Measurements from ENCODE around the gene ALG9.
A peak's percentile ranks its signal among the peaks of the same experiment; 100 is the strongest.

ALG9 gene

GRCh38 chr11:111765984-111766833 is 105.2 kb downstream of the ALG9 start, which contains the start of gene PPP2R1B:
PPP2R1B (minus strand) TSS chr11:111766389; CDS start chr11:111766361, 28 bp downstream.
- peak; percentile 59 for DNase-seq (ENCODE audit: low spot score)

GRCh38 chr11:111765320-111765983 is 105.9 kb downstream of the ALG9 start:
- peak; percentile 10 for DNase-seq (ENCODE audit: low spot score)

- DNase-seq (ENCODE audit: low spot score): no peak
Observed at GRCh38 chr11:111764621-111765020, 106.8 kb downstream of the ALG9 start.

- DNase-seq (ENCODE audit: low spot score): no peak
Observed at GRCh38 chr11:111762981-111763643, 108.3 kb downstream of the ALG9 start.

GRCh38 chr11:111762526-111762925 is 108.9 kb downstream of the ALG9 start:
- DNase-seq (ENCODE audit: low spot score): no peak

GRCh38 chr11:111761036-111761435 is 110.3 kb downstream of the ALG9 start:
- DNase-seq (ENCODE audit: low spot score): no peak

GRCh38 chr11:111759778-111760407 is 111.5 kb downstream of the ALG9 start:
- DNase-seq (ENCODE audit: low spot score): peak; percentile 20

GRCh38 chr11:111759376-111759775 is 112.0 kb downstream of the ALG9 start:
- no peak for DNase-seq (ENCODE audit: low spot score)

- DNase-seq (ENCODE audit: low spot score): no peak
Observed at GRCh38 chr11:111756097-111756496, 115.3 kb downstream of the ALG9 start.

GRCh38 chr11:111749646-111750045 is 121.7 kb downstream of the ALG9 start:
- no peak for DNase-seq (ENCODE audit: low spot score)

- no peak for DNase-seq (ENCODE audit: low spot score)
Observed at GRCh38 chr11:111748035-111748804, 123.2 kb downstream of the ALG9 start.

- no peak for DNase-seq (ENCODE audit: low spot score)
Observed at GRCh38 chr11:111745719-111746504, 125.5 kb downstream of the ALG9 start.

GRCh38 chr11:111743700-111744099 is 127.7 kb downstream of the ALG9 start:
- DNase-seq (ENCODE audit: low spot score): no peak

- DNase-seq (ENCODE audit: low spot score): no peak
Observed at GRCh38 chr11:111741751-111742150, 129.6 kb downstream of the ALG9 start.

GRCh38 chr11:111739299-111739698 is 132.1 kb downstream of the ALG9 start:
- DNase-seq (ENCODE audit: low spot score): no peak

- peak; percentile 67 for DNase-seq (ENCODE audit: low spot score)
Observed at GRCh38 chr11:111737444-111738210, 133.8 kb downstream of the ALG9 start.

GRCh38 chr11:111736621-111737443 is 134.5 kb downstream of the ALG9 start:
- DNase-seq (ENCODE audit: low spot score): no peak
